Measurements from ENCODE around the gene MAN1C1. TPM values are rescaled to one million over a fixed set of nuclear protein-coding genes. Genes with fewer than 3 reads are reported as not detected.

MAN1C1 gene
- total RNA-seq, 1 donor from 2014 or later, result 64.7 TPM

DNA sequence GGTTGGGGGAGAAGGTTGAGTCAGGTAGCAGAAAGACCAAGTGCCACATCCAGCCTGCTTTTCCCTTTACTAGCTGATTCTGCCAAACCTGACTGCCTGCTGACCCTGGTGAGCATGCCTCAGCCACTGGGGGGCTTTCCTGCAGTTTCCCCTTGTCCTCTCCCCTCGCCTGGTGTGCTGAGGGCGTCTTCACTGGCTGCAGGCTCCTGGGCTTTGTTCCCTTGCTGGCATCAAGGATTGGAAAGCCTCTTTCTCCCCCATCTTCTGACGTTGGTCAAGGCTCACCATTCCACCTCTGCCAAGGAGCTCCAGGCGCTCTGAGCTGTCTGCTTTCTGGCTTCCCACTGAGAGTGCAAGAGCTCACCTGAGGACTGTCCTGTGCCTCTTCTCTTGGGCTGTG, 28.4 kb downstream of the MAN1C1 start:
- H3K27ac Mint-ChIP-seq (ENCODE audit: unreplicated experiment), result no peak overlapping the region
- peaks cover 19% of the 10 kb centered on the region for H3K36me3 Mint-ChIP-seq (ENCODE audit: unreplicated experiment)
- DNase-seq (ENCODE audit: extremely low spot score, unreplicated experiment), result peak; percentile 77
- peaks cover 28% of the 10 kb centered on the region for H3K4me1 Mint-ChIP-seq (ENCODE audit: unreplicated experiment)
- H3K9me3 Mint-ChIP-seq (ENCODE audit: unreplicated experiment), result no peaks in the 10 kb centered on the region
- H3K4me3 Mint-ChIP-seq (ENCODE audit: unreplicated experiment), result no peak overlapping the region
- no peak for TF ChIP-seq CTCF (IDR thresholded peaks at IDR 0.05)
- peaks cover 19% of the 10 kb centered on the region for H3K27me3 Mint-ChIP-seq (ENCODE audit: unreplicated experiment)

GRCh38 chr1:25645637-25646400, 29.2 kb downstream of the MAN1C1 start:
- no peak overlapping the region for H3K4me3 Mint-ChIP-seq (ENCODE audit: unreplicated experiment)
- peaks cover 19% of the 10 kb centered on the region for H3K36me3 Mint-ChIP-seq (ENCODE audit: unreplicated experiment)
- no peak for TF ChIP-seq CTCF (IDR thresholded peaks at IDR 0.05)
- H3K27me3 Mint-ChIP-seq (ENCODE audit: unreplicated experiment), result peaks cover 10% of the 10 kb centered on the region
- peak; percentile 77 for DNase-seq (ENCODE audit: extremely low spot score, unreplicated experiment)
- peaks cover 27% of the 10 kb centered on the region for H3K4me1 Mint-ChIP-seq (ENCODE audit: unreplicated experiment)
- no peaks in the 10 kb centered on the region for H3K9me3 Mint-ChIP-seq (ENCODE audit: unreplicated experiment)
- no peak overlapping the region for H3K27ac Mint-ChIP-seq (ENCODE audit: unreplicated experiment)

DNA sequence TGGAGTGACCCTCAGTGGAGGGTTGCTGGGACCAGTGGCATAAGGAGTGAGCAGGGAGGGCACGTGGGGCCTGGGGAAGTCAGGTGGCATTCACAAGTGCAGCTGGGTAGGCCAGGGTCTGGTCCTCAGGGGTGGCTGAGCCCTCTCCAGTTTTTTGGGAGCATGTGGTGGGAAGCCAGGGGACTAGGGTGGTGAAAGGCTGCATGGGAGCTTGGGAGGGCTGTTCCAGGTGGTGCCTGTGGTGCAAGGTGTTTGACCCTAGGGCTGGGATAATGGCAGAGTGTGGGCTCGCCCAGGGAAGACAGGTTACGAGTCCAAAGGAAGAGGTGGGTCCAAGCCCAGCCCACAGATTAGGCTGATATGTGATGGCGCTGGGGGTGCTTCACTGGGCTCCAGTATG, 30.5 kb downstream of the MAN1C1 start:
- Mint-ChIP-seq H3K4me1 (ENCODE audit: unreplicated experiment) (peaks cover 14% of the 10 kb centered on the region), H3K36me3 (ENCODE audit: unreplicated experiment) (peaks cover 17% of the 10 kb centered on the region)

DNA sequence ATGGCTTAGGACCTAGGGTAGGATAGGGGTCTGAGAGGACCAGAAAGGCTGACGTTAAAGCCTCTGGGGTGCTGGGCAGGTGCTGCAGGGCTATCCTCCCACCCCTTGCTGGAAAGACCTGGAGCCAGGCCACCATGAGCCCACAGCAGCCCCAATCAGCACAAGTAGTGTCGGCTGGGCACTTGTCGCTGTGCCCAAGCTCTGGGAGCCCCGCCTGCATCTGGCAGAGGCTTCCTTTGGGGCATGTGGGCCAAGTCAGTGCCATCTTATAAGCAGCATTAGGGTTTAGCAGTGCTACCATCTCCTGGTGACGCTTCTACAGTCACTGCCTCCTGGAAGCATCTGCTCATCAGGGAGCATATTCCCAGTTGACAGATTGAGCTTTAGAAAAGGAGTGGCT, 31.3 kb downstream of the MAN1C1 start:
- peaks cover 7% of the 10 kb centered on the region for H3K4me1 Mint-ChIP-seq (ENCODE audit: unreplicated experiment)
- no peak for TF ChIP-seq CTCF (IDR thresholded peaks at IDR 0.05)
- DNase-seq (ENCODE audit: extremely low spot score, unreplicated experiment), result peak; percentile 59
- peaks cover 17% of the 10 kb centered on the region for H3K36me3 Mint-ChIP-seq (ENCODE audit: unreplicated experiment)
- no peak overlapping the region for H3K4me3 Mint-ChIP-seq (ENCODE audit: unreplicated experiment)
- peaks cover 6% of the 10 kb centered on the region for H3K27me3 Mint-ChIP-seq (ENCODE audit: unreplicated experiment)
- H3K27ac Mint-ChIP-seq (ENCODE audit: unreplicated experiment), result no peak overlapping the region
- no peaks in the 10 kb centered on the region for H3K9me3 Mint-ChIP-seq (ENCODE audit: unreplicated experiment)

More for the DNA sequence above, 30.5 kb downstream of the MAN1C1 start:
- no peak for TF ChIP-seq CTCF (IDR thresholded peaks at IDR 0.05)
- no peak overlapping the region for H3K4me3 Mint-ChIP-seq (ENCODE audit: unreplicated experiment)
- no peaks in the 10 kb centered on the region for H3K9me3 Mint-ChIP-seq (ENCODE audit: unreplicated experiment)
- DNase-seq (ENCODE audit: extremely low spot score, unreplicated experiment), result peak; percentile 71
- no peak overlapping the region for H3K27ac Mint-ChIP-seq (ENCODE audit: unreplicated experiment)
- H3K27me3 Mint-ChIP-seq (ENCODE audit: unreplicated experiment), result peaks cover 6% of the 10 kb centered on the region

- Mint-ChIP-seq H3K36me3 (ENCODE audit: unreplicated experiment) (peaks cover 22% of the 10 kb centered on the region), H3K27me3 (ENCODE audit: unreplicated experiment) (peaks cover 4% of the 10 kb centered on the region), H3K27ac (ENCODE audit: unreplicated experiment) (no peak overlapping the region), H3K4me3 (ENCODE audit: unreplicated experiment) (no peak overlapping the region), H3K9me3 (ENCODE audit: unreplicated experiment) (no peaks in the 10 kb centered on the region), H3K4me1 (ENCODE audit: unreplicated experiment) (peaks cover 5% of the 10 kb centered on the region)
- peak; percentile 25 for DNase-seq (ENCODE audit: extremely low spot score, unreplicated experiment)
- TF ChIP-seq CTCF (IDR thresholded peaks at IDR 0.05), result no peak
Observed at GRCh38 chr1:25648681-25649440, 32.3 kb downstream of the MAN1C1 start.

Measured in osteocyte (in vitro differentiated cells).